GM18870 (cell line): Measurements from ENCODE around the gene TTC34.

Source experiments
- ATAC-seq: cut with Tn5 transposase; IDR thresholded peaks from one replicate; pipeline ENCODE4 v1.9.1; 2021; ENCODE audit warnings: moderate library complexity; ENCODE audit not compliant: unreplicated experiment

The TTC34 gene

GRCh38 chr1:2814511-2815075, 13.1 kb upstream of the TTC34 start:
- ATAC-seq = no peak

GRCh38 chr1:2812939-2813653, 11.6 kb upstream of the TTC34 start:
- ATAC-seq = no peak

- no peak for ATAC-seq
Observed at GRCh38 chr1:2812136-2812535, 10.6 kb upstream of the TTC34 start.

GRCh38 chr1:2811533-2811918, 10.0 kb upstream of the TTC34 start:
- ATAC-seq = no peak

GRCh38 chr1:2810899-2811532, 9.5 kb upstream of the TTC34 start:
- no peak for ATAC-seq

GRCh38 chr1:2810281-2810680, 8.8 kb upstream of the TTC34 start:
- no peak for ATAC-seq

- ATAC-seq = no peak
Observed at GRCh38 chr1:2809656-2810055, 8.2 kb upstream of the TTC34 start.

- ATAC-seq = no peak
Observed at GRCh38 chr1:2808831-2809605, 7.5 kb upstream of the TTC34 start.

GRCh38 chr1:2808386-2808705, 6.9 kb upstream of the TTC34 start:
- ATAC-seq = no peak

GRCh38 chr1:2807678-2808385, 6.3 kb upstream of the TTC34 start:
- no peak for ATAC-seq

GRCh38 chr1:2807036-2807435, 5.5 kb upstream of the TTC34 start:
- ATAC-seq = no peak

GRCh38 chr1:2806591-2806990, 5.1 kb upstream of the TTC34 start:
- ATAC-seq = no peak

GRCh38 chr1:2805801-2806430, 4.4 kb upstream of the TTC34 start:
- ATAC-seq = no peak

- ATAC-seq = no peak
Observed at GRCh38 chr1:2804628-2805351, 3.3 kb upstream of the TTC34 start.

- ATAC-seq = no peak
Observed at GRCh38 chr1:2803931-2804627, 2.6 kb upstream of the TTC34 start.

GRCh38 chr1:2803086-2803930, 1.8 kb upstream of the TTC34 start:
- ATAC-seq = no peak

- ATAC-seq = no peak
Observed at GRCh38 chr1:2802421-2802961, 998 bp upstream of the TTC34 start.

- ATAC-seq = no peak
Observed at GRCh38 chr1:2801046-2801445, 447 bp downstream of the TTC34 start.
